Esophagus squamous epithelium (tissue), 4 donors: ENCODE data around the gene CUL3.

ENCODE experiments used
- CTCF ChIP-seq, 6 experiments: fragments of 450-650 bp in 4 of 6; fragments of 200-600 bp in 2 of 6; sonication (generic) in 2 of 6; IDR thresholded peaks; one replicate each; pipeline ENCODE4 v1.5.1; 2016 to 2019; ENCODE audit warnings: antibody characterized with exemption in 6 of 6, mild to moderate bottlenecking in 4 of 6, moderate library complexity in 4 of 6
- POLR2A ChIP-seq, 4 donors: fragments of 450-650 bp; IDR thresholded peaks; one replicate each; pipeline ENCODE4 v1.6.1; 2017; ENCODE audit warnings: antibody characterized with exemption in 4 of 4, mild to moderate bottlenecking in 4 of 4, moderate library complexity in 3 of 4

- TF ChIP-seq CTCF (IDR thresholded peaks at IDR 0.05) = no peak
- no peak for TF ChIP-seq POLR2A (IDR thresholded peaks at IDR 0.05)
Measured at GRCh38 chr2:224626735-224627134, 41.6 kb upstream of the CUL3 start.
